HUES64 (cell line): Measurements from ENCODE around the gene EPHB2.

Experiments used
- H3K27ac ChIP-seq: 2 replicates; pipeline ENCODE4 v1.7.0; 2013; ENCODE audit warnings: low read depth, low read length, inconsistent platforms
- H3K27me3 ChIP-seq: 2 replicates; pipeline ENCODE4 v1.6.1; 2013; ENCODE audit warnings: mild to moderate bottlenecking, low read length; ENCODE audit not compliant: insufficient read depth
- H3K36me3 ChIP-seq: 2 replicates; pipeline ENCODE4 v1.6.1; 2013; ENCODE audit warnings: mild to moderate bottlenecking, low read length; ENCODE audit not compliant: insufficient read depth
- H3K4me1 ChIP-seq: 2 replicates; pipeline ENCODE4 v1.6.1; 2013; ENCODE audit warnings: mild to moderate bottlenecking, low read length, moderate library complexity; ENCODE audit not compliant: insufficient read depth
- H3K4me3 ChIP-seq: 2 replicates; pipeline ENCODE4 v1.5.1; 2013; ENCODE audit warnings: mild to moderate bottlenecking, low read length, moderate library complexity
- H3K9ac ChIP-seq: 2 replicates; pipeline ENCODE4 v1.6.1; 2013; ENCODE audit warnings: mild to moderate bottlenecking, low read depth, low read length
- H3K9me3 ChIP-seq: 2 replicates; pipeline ENCODE4 v1.6.1; 2013; ENCODE audit warnings: low read depth, low read length; ENCODE audit not compliant: insufficient read depth
- WGBS: fragments of 150-250, 120-280 bp; methylation state at CpG from one replicate; pipeline ENCODE4 v1.1.7; 2013; ENCODE audit warnings: missing lambda C conversion rate; 5-methylcytosine and 5-hydroxymethylcytosine counted together

The EPHB2 gene

GRCh38 chr1:22869325-22869724, 158.7 kb downstream of the EPHB2 start:
- H3K4me1 ChIP-seq, result no peaks in the 10 kb centered on the region
- no peaks in the 10 kb centered on the region for H3K9me3 ChIP-seq
- 93% methylated on average over 1 of the region's 1 CpG for WGBS
- no peak overlapping the region; the same call in 1 of the 2 replicates for H3K9ac ChIP-seq
- H3K36me3 ChIP-seq, result no peaks in the 10 kb centered on the region
- H3K27me3 ChIP-seq, result no peaks in the 10 kb centered on the region
- H3K27ac ChIP-seq, result no peak overlapping the region
- no peak overlapping the region for H3K4me3 ChIP-seq

GRCh38 chr1:22870201-22870871, 159.7 kb downstream of the EPHB2 start:
- Histone ChIP-seq H3K4me3 (no peak overlapping the region), H3K27ac (no peak overlapping the region), H3K4me1 (0 out of 2 replicates have a peak, but pooled peaks cover 2% of the 10 kb centered on the region), H3K9ac (no peak overlapping the region), H3K27me3 (no peaks in the 10 kb centered on the region), H3K36me3 (no peaks in the 10 kb centered on the region), H3K9me3 (no peaks in the 10 kb centered on the region)
- 85% methylated on average over 13 of the region's 15 CpGs for WGBS

- Histone ChIP-seq H3K4me3 (no peak overlapping the region), H3K4me1 (peaks cover 12% of the 10 kb centered on the region; the same call in 1 of the 2 replicates), H3K27me3 (no peaks in the 10 kb centered on the region), H3K36me3 (no peaks in the 10 kb centered on the region), H3K9me3 (no peaks in the 10 kb centered on the region), H3K27ac (no peak overlapping the region), H3K9ac (no peak overlapping the region)
- WGBS, result 93% methylated on average over 11 of the region's 11 CpGs
Measured at GRCh38 chr1:22872981-22873664, 162.5 kb downstream of the EPHB2 start.

GRCh38 chr1:22874785-22875184, 164.1 kb downstream of the EPHB2 start:
- Histone ChIP-seq H3K27ac (no peak overlapping the region), H3K9me3 (no peaks in the 10 kb centered on the region), H3K9ac (no peak overlapping the region), H3K36me3 (no peaks in the 10 kb centered on the region), H3K27me3 (no peaks in the 10 kb centered on the region), H3K4me3 (no peak overlapping the region), H3K4me1 (peaks cover 12% of the 10 kb centered on the region; the same call in 1 of the 2 replicates)
- whole genome bisulfite sequencing, result 89% methylated on average over 8 of the region's 8 CpGs

- H3K4me1 ChIP-seq, result peaks cover 12% of the 10 kb centered on the region; the same call in 1 of the 2 replicates
- no peaks in the 10 kb centered on the region for H3K27me3 ChIP-seq
- H3K9me3 ChIP-seq, result no peaks in the 10 kb centered on the region
- H3K4me3 ChIP-seq, result no peak overlapping the region
- H3K9ac ChIP-seq, result no peak overlapping the region
- 57% methylated on average over 10 of the region's 10 CpGs for WGBS
- no peak overlapping the region for H3K27ac ChIP-seq
- H3K36me3 ChIP-seq, result no peaks in the 10 kb centered on the region
Measured at GRCh38 chr1:22875241-22875640, 164.6 kb downstream of the EPHB2 start.

GRCh38 chr1:22875841-22876240, 165.2 kb downstream of the EPHB2 start:
- Histone ChIP-seq H3K4me3 (no peak overlapping the region), H3K27me3 (no peaks in the 10 kb centered on the region), H3K9ac (no peak overlapping the region), H3K27ac (no peak overlapping the region), H3K9me3 (no peaks in the 10 kb centered on the region), H3K36me3 (no peaks in the 10 kb centered on the region), H3K4me1 (peaks cover 12% of the 10 kb centered on the region; the same call in 1 of the 2 replicates)
- 89% methylated on average over 5 of the region's 5 CpGs for WGBS

- Histone ChIP-seq H3K27me3 (no peaks in the 10 kb centered on the region), H3K27ac (no peak overlapping the region), H3K4me1 (peaks cover 12% of the 10 kb centered on the region; the same call in 1 of the 2 replicates), H3K9me3 (no peaks in the 10 kb centered on the region), H3K9ac (no peak overlapping the region), H3K36me3 (no peaks in the 10 kb centered on the region), H3K4me3 (no peak overlapping the region)
- 67% methylated on average over 20 of the region's 20 CpGs for WGBS
Measured at GRCh38 chr1:22876359-22877111, 165.9 kb downstream of the EPHB2 start.

- Histone ChIP-seq H3K27me3 (no peaks in the 10 kb centered on the region), H3K4me3 (no peak overlapping the region), H3K4me1 (peaks cover 12% of the 10 kb centered on the region; the same call in 1 of the 2 replicates), H3K27ac (no peak overlapping the region), H3K9me3 (no peaks in the 10 kb centered on the region), H3K9ac (no peak overlapping the region), H3K36me3 (no peaks in the 10 kb centered on the region)
- 93% methylated on average over 12 of the region's 12 CpGs for WGBS
Measured at GRCh38 chr1:22877112-22877915, 166.7 kb downstream of the EPHB2 start.

GRCh38 chr1:22877980-22878379, 167.3 kb downstream of the EPHB2 start:
- H3K9me3 ChIP-seq, result no peaks in the 10 kb centered on the region
- H3K4me3 ChIP-seq, result no peak overlapping the region
- 81% methylated on average over 1 of the region's 1 CpG for WGBS
- H3K27ac ChIP-seq, result no peak overlapping the region
- no peak overlapping the region for H3K9ac ChIP-seq
- peaks cover 12% of the 10 kb centered on the region; the same call in 1 of the 2 replicates for H3K4me1 ChIP-seq
- no peaks in the 10 kb centered on the region for H3K36me3 ChIP-seq
- no peaks in the 10 kb centered on the region for H3K27me3 ChIP-seq

- no peak overlapping the region for H3K9ac ChIP-seq
- no peaks in the 10 kb centered on the region for H3K9me3 ChIP-seq
- no peaks in the 10 kb centered on the region for H3K36me3 ChIP-seq
- no peak overlapping the region for H3K4me3 ChIP-seq
- WGBS, result 89% methylated on average over 13 of the region's 13 CpGs
- no peak overlapping the region for H3K27ac ChIP-seq
- H3K4me1 ChIP-seq, result peaks cover 12% of the 10 kb centered on the region; the same call in 1 of the 2 replicates
- H3K27me3 ChIP-seq, result no peaks in the 10 kb centered on the region
Measured at GRCh38 chr1:22878626-22879025, 168.0 kb downstream of the EPHB2 start.
